H9 (cell line): ENCODE data around the gene TXNL4A. TPM values are rescaled to one million over a fixed set of nuclear protein-coding genes. Genes with fewer than 3 reads are reported as not detected.

Source experiments
- DNase-seq: peaks from one replicate; pipeline ENCODE4 v3.0.0-alpha.2; 2017
- H2AFZ ChIP-seq: one replicate; pipeline ENCODE4 v1.6.1; 2013; ENCODE audit warnings: mild to moderate bottlenecking, low read length, control low read depth, moderate library complexity
- H2AK5ac ChIP-seq: 2 replicates; pipeline ENCODE4 v1.6.1; 2013; ENCODE audit warnings: low read length, control low read depth, mixed read lengths; ENCODE audit not compliant: insufficient read length
- H2BK120ac ChIP-seq: one replicate; pipeline ENCODE4 v1.6.1; 2013; ENCODE audit warnings: low read depth, mild to moderate bottlenecking, low read length, control low read depth, inconsistent platforms; ENCODE audit not compliant: poor library complexity, severe bottlenecking
- H2BK12ac ChIP-seq: 2 replicates; pipeline ENCODE4 v1.6.1; 2013; ENCODE audit warnings: low read length, control low read depth, mixed read lengths, low read depth; ENCODE audit not compliant: insufficient read length
- H2BK15ac ChIP-seq: 2 replicates; pipeline ENCODE4 v1.6.1; 2013; ENCODE audit warnings: low read depth, low read length, control low read depth
- H2BK20ac ChIP-seq: one replicate; pipeline ENCODE4 v1.6.1; 2013; ENCODE audit warnings: low read depth, mild to moderate bottlenecking, low read length, control low read depth, inconsistent platforms; ENCODE audit not compliant: poor library complexity, severe bottlenecking
- H2BK5ac ChIP-seq: 2 replicates; pipeline ENCODE4 v1.6.1; 2013; ENCODE audit warnings: low read length, control low read depth, mixed read lengths; ENCODE audit not compliant: insufficient read length
- H3K14ac ChIP-seq: 2 replicates; pipeline ENCODE4 v1.6.1; 2013; ENCODE audit warnings: low read length, control low read depth; ENCODE audit not compliant: insufficient read depth
- H3K18ac ChIP-seq: 2 replicates; pipeline ENCODE4 v1.6.1; 2013; ENCODE audit warnings: low read depth, mild to moderate bottlenecking, mixed read lengths, low read length, control low read depth; ENCODE audit not compliant: insufficient read length
- H3K23ac ChIP-seq: 2 replicates; pipeline ENCODE4 v1.6.1; 2013; ENCODE audit warnings: low read length, control low read depth, mixed read lengths, low read depth; ENCODE audit not compliant: insufficient read length
- H3K23me2 ChIP-seq: 2 replicates; pipeline ENCODE4 v1.6.1; 2013; ENCODE audit warnings: low read depth, mild to moderate bottlenecking, mixed read lengths, low read length, control low read depth; ENCODE audit not compliant: insufficient read length, poor library complexity, severe bottlenecking
- H3K27ac ChIP-seq: 2 replicates; pipeline ENCODE4 v1.5.1; 2013; ENCODE audit warnings: low read length, control low read depth, mixed read lengths, low read depth; ENCODE audit not compliant: insufficient read length
- H3K27me3 ChIP-seq: 2 replicates; pipeline ENCODE4 v1.6.1; 2013; ENCODE audit warnings: low read length, control low read depth, inconsistent platforms; ENCODE audit not compliant: insufficient read depth
- H3K4ac ChIP-seq: 2 replicates; pipeline ENCODE4 v1.6.1; 2013; ENCODE audit warnings: low read depth, mild to moderate bottlenecking, control low read depth, inconsistent platforms, low read length, moderate library complexity
- H3K4me1 ChIP-seq: 2 replicates; pipeline ENCODE4 v1.6.1; 2013; ENCODE audit warnings: low read length, control low read depth, inconsistent platforms; ENCODE audit not compliant: insufficient read depth
- H3K4me2 ChIP-seq: 2 replicates; pipeline ENCODE4 v1.6.1; 2013; ENCODE audit warnings: low read length, control low read depth, mixed read lengths; ENCODE audit not compliant: insufficient read length, insufficient read depth
- H3K56ac ChIP-seq: 2 replicates; pipeline ENCODE4 v1.6.1; 2013; ENCODE audit warnings: low read depth, mild to moderate bottlenecking, mixed read lengths, low read length, control low read depth; ENCODE audit not compliant: insufficient read length
- H3K79me1 ChIP-seq: 2 replicates; pipeline ENCODE4 v1.6.1; 2013; ENCODE audit warnings: low read depth, mild to moderate bottlenecking, moderate library complexity, low read length, control low read depth, inconsistent platforms; ENCODE audit not compliant: insufficient read depth, poor library complexity, severe bottlenecking
- H3K79me2 ChIP-seq: 2 replicates; pipeline ENCODE4 v1.6.1; 2013; ENCODE audit warnings: low read length, control low read depth, inconsistent platforms; ENCODE audit not compliant: insufficient read depth
- H3K9ac ChIP-seq: 2 replicates; pipeline ENCODE4 v1.6.1; 2013; ENCODE audit warnings: low read length, control low read depth, mixed read lengths; ENCODE audit not compliant: insufficient read length; ENCODE audit errors: extremely low read depth
- H3K9me3 ChIP-seq: one replicate; pipeline ENCODE4 v1.6.1; 2013; ENCODE audit warnings: low read depth, low read length, inconsistent platforms; ENCODE audit not compliant: control insufficient read depth
- H3T11ph ChIP-seq: one replicate; pipeline ENCODE4 v1.6.1; 2013; ENCODE audit warnings: mild to moderate bottlenecking, low read length, control low read depth, inconsistent platforms
- H4K20me1 ChIP-seq: one replicate; pipeline ENCODE4 v1.6.1; 2013; ENCODE audit not compliant: control insufficient read depth, insufficient read length, insufficient read depth
- H4K5ac ChIP-seq: 2 replicates; pipeline ENCODE4 v1.6.1; 2013; ENCODE audit warnings: low read depth, mild to moderate bottlenecking, mixed read lengths, low read length, control low read depth; ENCODE audit not compliant: insufficient read length
- H4K8ac ChIP-seq: replicated peaks from 2 replicates; pipeline ENCODE4 v1.6.1; 2013; ENCODE audit warnings: low read length, control low read depth, mixed read lengths, low read depth; ENCODE audit not compliant: insufficient read length
- H4K91ac ChIP-seq: 2 replicates; pipeline ENCODE4 v1.6.1; 2013; ENCODE audit warnings: low read depth, mild to moderate bottlenecking, moderate library complexity, mixed read lengths, low read length, control low read depth; ENCODE audit not compliant: insufficient read length
- H3K27ac Mint-ChIP-seq, 3 experiments: 2 replicates in 2 of 3; 3 replicates in 1 of 3; pipeline ENCODE4 v1.8.0; 2020 to 2021; ENCODE audit warnings: mixed read lengths in 3 of 3, mild to moderate bottlenecking in 1 of 3, moderate library complexity in 1 of 3
- H3K27me3 Mint-ChIP-seq: 2 replicates; pipeline ENCODE4 v1.8.0; 2021; ENCODE audit warnings: low read depth, mild to moderate bottlenecking, moderate library complexity, mixed read lengths
- H3K36me3 Mint-ChIP-seq, 3 experiments: 2 replicates in 2 of 3; 3 replicates in 1 of 3; pipeline ENCODE4 v1.8.0; 2020 to 2021; ENCODE audit warnings: low read depth in 3 of 3, mixed read lengths in 3 of 3; ENCODE audit not compliant: insufficient read depth in 1 of 3
- H3K4me1 Mint-ChIP-seq, 2 experiments: 2 replicates each; pipeline ENCODE4 v1.8.0; 2020; ENCODE audit warnings: mixed read lengths in 2 of 2
- H3K4me3 Mint-ChIP-seq, 2 experiments: 2 replicates in 1 of 2; 3 replicates in 1 of 2; pipeline ENCODE4 v1.8.0; 2020 to 2021; ENCODE audit warnings: mild to moderate bottlenecking in 2 of 2, mixed read lengths in 2 of 2, moderate library complexity in 1 of 2
- H3K9me3 Mint-ChIP-seq, 2 experiments: 2 replicates in 1 of 2; 3 replicates in 1 of 2; pipeline ENCODE4 v1.8.0; 2020; ENCODE audit warnings: mild to moderate bottlenecking in 2 of 2, mixed read lengths in 2 of 2, moderate library complexity in 1 of 2
- CTCF ChIP-seq: fragments of 200-600 bp; sonication (generic); conservative IDR thresholded peaks from 3 replicates; pipeline ENCODE4 v1.8.0; 2021; ENCODE audit warnings: antibody characterized with exemption, mild to moderate bottlenecking
- WGBS: extraction: QIAGEN DNeasy Blood & Tissue Kit; methylation state at CpG from one replicate; pipeline ENCODE4 v1.1.7; 2013; ENCODE audit warnings: missing lambda C conversion rate, low lambda C conversion rate, mixed read lengths; ENCODE audit not compliant: insufficient read length; ENCODE audit errors: extremely low coverage; 5-methylcytosine and 5-hydroxymethylcytosine counted together
- total RNA-seq: library from RNA; stranded (reverse); gene quantifications from 2 replicates; pipeline ENCODE4 v1.2.1, GENCODE V29; 2021

TXNL4A gene
- total RNA-seq, 1 experiment from 2014 or later, result 163 TPM

GRCh38 chr18:79943608-79944125, 44.7 kb downstream of the TXNL4A start:
- Histone ChIP-seq H3K23ac (no peak overlapping the region), H3K56ac (no peak overlapping the region), H2BK120ac (no peak overlapping the region), H3K9ac (no peak overlapping the region), H3K4me2 (no peak overlapping the region), H2AFZ (no peak overlapping the region), H3K27me3 (no peaks in the 10 kb centered on the region), H3K23me2 (no peaks in the 10 kb centered on the region), H3K14ac (no peak overlapping the region), H4K91ac (no peak overlapping the region), H3K79me2 (no peaks in the 10 kb centered on the region), H3K4me1 (no peaks in the 10 kb centered on the region), H2AK5ac (no peak overlapping the region), H2BK15ac (no peak overlapping the region), H3K4ac (no peak overlapping the region), H3K27ac (no peak overlapping the region), H2BK12ac (no peak overlapping the region), H3K9me3 (no peaks in the 10 kb centered on the region), H4K5ac (no peak overlapping the region), H4K8ac (no peak overlapping the region), H3K18ac (no peak overlapping the region), H3T11ph (no peak overlapping the region), H3K79me1 (no peaks in the 10 kb centered on the region), H2BK20ac (no peak overlapping the region), H2BK5ac (no peak overlapping the region), H4K20me1 (no peaks in the 10 kb centered on the region)
- H3K4me1 Mint-ChIP-seq, result peaks cover 7 to 17% of the 10 kb centered on the region in 2 experiments
- WGBS, result no CpG with 5 or more reads among the region's 20 CpGs
- no peak overlapping the region for H3K4me3 Mint-ChIP-seq
- peak; percentile 33 for DNase-seq
- H3K27me3 Mint-ChIP-seq, result peaks cover 7% of the 10 kb centered on the region
- H3K27ac Mint-ChIP-seq, result no peak overlapping the region
- no peak for TF ChIP-seq CTCF
- peaks cover 0 to 16% (median 5%) of the 10 kb centered on the region in 3 experiments; a peak in 5 of 7 replicates for H3K36me3 Mint-ChIP-seq
- H3K9me3 Mint-ChIP-seq, result no peaks in the 10 kb centered on the region; a peak in 1 of 5 replicates
